DMS114 treated with DMSO at 0.1 percent for 48 hours (cell line): Measurements from ENCODE around the gene SEC16A.

ENCODE experiments used
- DNase-seq: peaks from one replicate; lab custom pipeline; 2025; ENCODE audit not compliant: unreplicated experiment; lab: John Stamatoyannopoulos, UW

Gene SEC16A

GRCh38 chr9:136465500-136466154, 17.2 kb downstream of the SEC16A start:
- no peak for DNase-seq

- no peak for DNase-seq
Observed at GRCh38 chr9:136464241-136464640, 18.6 kb downstream of the SEC16A start.

- no peak for DNase-seq
Observed at GRCh38 chr9:136463578-136463977, 19.3 kb downstream of the SEC16A start.

- no peak for DNase-seq
Observed at GRCh38 chr9:136462664-136463063, 20.2 kb downstream of the SEC16A start.

GRCh38 chr9:136460772-136461325, 22.0 kb downstream of the SEC16A start:
- no peak for DNase-seq

GRCh38 chr9:136459425-136459824, 23.4 kb downstream of the SEC16A start:
- no peak for DNase-seq

GRCh38 chr9:136457326-136457725, 25.5 kb downstream of the SEC16A start:
- no peak for DNase-seq

GRCh38 chr9:136456258-136456657, 26.6 kb downstream of the SEC16A start:
- DNase-seq = no peak

GRCh38 chr9:136455043-136456002, 27.5 kb downstream of the SEC16A start:
- no peak for DNase-seq

GRCh38 chr9:136454026-136454796, 28.6 kb downstream of the SEC16A start:
- no peak for DNase-seq

- DNase-seq = no peak
Observed at GRCh38 chr9:136453326-136453725, 29.5 kb downstream of the SEC16A start.

GRCh38 chr9:136451221-136451877, 31.5 kb downstream of the SEC16A start:
- DNase-seq = no peak

GRCh38 chr9:136448655-136449054, 34.2 kb downstream of the SEC16A start:
- DNase-seq = no peak

- no peak for DNase-seq
Observed at GRCh38 chr9:136447173-136447778, 35.6 kb downstream of the SEC16A start.

- DNase-seq = no peak
Observed at GRCh38 chr9:136445799-136446198, 37.0 kb downstream of the SEC16A start.

GRCh38 chr9:136444102-136444501, 38.7 kb downstream of the SEC16A start:
- no peak for DNase-seq

- DNase-seq = no peak
Observed at GRCh38 chr9:136443687-136444086, 39.2 kb downstream of the SEC16A start.

- no peak for DNase-seq
Observed at GRCh38 chr9:136443087-136443486, 39.8 kb downstream of the SEC16A start.

- DNase-seq = no peak
Observed at GRCh38 chr9:136442265-136442664, 40.6 kb downstream of the SEC16A start.

GRCh38 chr9:136441681-136442245, 41.1 kb downstream of the SEC16A start:
- DNase-seq = no peak
